GM19238 (cell line): ENCODE measurements around the gene LRP1B.
"Not testable (repeated sequence)": the region's sequence is repeated elsewhere in the genome, so short reads cannot be mapped to it uniquely, and the experiment has no call there.

Experiments
- DNase-seq: peaks from one replicate; pipeline ENCODE4 v3.0.0; 2011; ENCODE audit warnings: low spot score; ENCODE audit not compliant: insufficient read length

Gene LRP1B

DNA sequence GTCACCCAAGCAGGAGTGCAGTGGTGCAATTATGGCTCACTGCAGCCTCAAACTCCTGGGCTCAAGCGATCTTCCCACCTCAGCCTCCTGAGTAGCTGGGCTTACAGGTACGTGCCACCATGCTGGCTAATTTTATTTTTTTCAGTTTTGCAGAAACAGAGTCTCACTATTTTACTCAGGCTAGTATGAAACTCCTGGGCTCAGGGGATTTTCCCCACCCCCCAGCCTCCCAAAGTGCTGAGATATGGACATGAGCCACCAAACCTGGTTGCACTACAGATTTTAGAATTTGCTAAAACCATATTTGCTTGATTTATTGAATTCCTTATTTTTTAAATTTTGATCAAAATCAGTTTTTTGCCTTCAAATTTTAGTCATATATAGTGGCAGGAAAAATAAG lies 1553.4 kb downstream of the LRP1B start:
- DNase-seq = no peak

DNA sequence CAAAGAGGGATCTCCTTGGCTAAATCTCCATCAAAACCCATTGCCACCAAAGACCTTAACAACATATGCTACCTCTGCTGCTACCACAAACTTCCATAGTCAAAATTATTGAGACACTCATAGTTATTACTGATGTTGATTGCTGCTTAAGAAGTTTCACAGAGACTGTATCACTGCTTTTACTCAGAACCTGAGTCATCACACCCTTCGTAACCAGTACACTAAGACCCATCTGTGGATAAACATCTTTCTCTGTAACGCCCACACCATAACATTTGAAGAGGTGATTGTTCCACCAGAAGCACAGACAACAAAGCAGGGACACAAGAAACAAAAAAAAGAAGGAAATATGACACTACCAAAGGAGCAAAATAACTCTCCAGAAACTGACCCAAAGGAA lies 1563.1 kb downstream of the LRP1B start:
- DNase-seq = no peak

DNA sequence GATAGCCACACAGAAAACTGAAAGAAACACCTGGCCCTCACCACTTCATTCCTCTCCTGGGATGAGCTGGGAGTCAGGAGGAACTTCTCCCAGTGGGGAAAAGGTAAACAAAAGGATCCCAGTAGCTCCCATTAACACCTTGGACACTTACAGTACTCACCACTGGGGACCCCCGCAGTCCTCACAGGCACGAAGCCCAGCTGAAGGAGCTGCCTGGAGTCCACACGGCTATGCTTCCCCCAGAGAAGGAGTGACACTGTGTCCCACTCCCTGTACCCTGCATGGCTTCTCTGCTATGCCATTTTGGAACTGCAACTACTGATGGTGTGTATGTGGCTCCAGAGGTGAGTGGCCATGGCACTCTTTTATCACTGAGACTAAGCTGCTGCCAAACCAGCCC lies 1565.1 kb downstream of the LRP1B start:
- no peak for DNase-seq

DNA sequence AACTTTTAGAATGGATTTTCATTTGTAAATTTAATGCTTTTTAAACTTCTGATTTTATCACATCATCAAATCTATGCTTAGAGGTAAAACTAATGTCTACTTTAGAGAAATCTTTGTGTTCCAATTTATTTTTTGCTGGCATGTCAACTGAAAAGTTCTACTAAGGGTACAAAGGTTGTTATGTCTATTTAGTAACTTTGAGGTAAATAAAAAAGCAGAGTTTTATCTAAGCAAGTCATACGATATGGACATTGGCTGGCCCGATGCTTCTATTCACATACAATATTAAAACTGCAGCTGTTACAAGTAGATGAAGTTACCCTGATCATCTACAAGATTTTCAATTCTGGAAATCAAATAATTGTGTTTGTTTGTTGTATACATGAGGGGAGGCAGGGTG lies 1575.1 kb downstream of the LRP1B start:
- DNase-seq = no peak

DNA sequence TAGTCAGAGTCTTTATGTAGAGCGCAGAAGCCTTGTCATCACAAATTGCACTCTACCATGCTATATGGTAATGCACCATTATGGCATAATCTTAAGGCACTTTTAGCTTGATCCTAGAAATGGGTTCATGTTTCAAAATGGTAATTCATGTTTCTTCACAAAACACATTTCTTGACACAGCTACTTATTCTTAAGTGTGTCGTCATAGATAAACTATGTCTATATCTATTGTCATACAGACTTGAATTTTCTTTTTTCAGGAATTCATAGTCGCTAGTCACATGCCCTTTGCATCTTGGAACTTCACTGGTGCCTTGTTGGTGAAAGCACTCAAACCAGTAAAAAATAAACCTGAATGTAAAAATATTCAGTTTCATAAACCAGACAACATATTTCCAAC lies 1578.2 kb downstream of the LRP1B start:
- no peak for DNase-seq

DNA sequence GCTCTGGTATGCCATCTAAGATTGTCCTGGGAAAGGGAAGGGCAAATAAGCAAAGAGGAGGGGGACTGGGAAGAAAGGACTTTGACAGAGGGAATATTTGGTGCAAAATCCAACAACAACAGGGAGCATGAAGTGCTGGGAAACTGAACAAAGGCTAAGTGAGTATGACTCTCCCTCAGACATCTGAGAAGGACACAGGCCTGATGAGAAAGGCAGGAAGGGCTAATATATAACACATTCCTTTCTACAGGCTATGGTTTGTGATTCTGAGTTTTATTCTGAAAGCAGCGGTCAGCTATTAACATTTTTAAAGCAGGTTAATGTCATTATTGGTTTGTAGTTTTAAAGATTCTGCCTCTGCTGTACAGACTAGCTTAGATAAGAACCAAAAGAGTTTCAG lies 1579.5 kb downstream of the LRP1B start:
- no peak for DNase-seq

DNA sequence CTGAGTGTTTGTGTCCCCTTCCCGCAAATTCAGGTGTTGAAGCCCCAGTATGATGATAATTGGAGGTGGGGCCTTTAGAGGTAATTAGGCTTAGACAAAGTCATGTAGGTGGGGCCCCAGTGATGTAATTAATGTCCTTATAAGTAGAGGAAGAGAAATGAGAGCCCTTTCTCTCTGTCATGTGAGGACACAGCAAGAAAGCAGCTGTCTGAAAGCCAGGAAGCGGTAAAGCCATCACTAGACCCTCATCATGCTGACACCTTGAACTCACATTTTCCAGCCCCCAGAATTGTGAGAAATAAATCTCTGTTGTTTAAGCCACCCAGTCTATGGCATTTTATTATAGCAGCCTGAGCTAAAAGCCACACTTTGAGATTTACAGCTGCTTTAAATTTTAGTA lies 1580.0 kb downstream of the LRP1B start:
- DNase-seq = no peak

DNA sequence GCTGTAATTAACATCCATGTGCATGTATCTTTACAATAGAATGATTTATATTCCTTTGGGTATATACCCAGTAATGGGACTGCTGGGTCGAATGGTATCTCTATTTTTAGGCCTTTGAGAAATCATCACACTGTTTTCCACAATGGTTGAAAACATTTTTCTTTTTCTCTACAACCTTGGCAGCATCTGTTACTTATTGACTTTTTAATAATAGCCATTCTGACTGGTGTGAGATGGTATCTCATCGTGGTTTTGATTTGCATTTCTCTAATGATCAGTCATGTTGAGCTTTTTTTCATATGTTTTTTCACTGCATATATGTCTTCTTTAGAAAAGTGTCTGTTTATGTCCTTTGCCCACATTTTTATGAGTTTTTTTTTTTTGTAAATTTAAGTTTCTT lies 1586.0 kb downstream of the LRP1B start:
- DNase-seq = not testable (repeated sequence)

DNA sequence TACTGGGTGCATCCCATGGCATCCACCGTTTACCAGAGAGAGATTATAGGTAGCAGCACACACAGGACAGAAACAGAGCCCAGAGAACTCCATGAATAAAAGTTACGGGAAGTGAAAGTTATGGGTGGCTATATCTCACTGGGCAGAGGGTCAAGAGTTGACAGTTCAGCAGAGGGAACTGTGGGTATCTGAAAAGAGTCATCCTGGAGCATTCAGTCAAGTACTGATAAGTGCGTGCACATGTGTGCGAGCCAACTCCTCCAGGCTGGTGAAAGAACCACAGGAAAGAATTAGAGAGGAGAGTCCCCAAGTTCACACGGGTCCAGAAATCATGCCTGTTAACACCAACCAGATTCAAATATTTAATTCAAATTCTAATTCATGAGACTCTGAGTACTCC lies 1588.2 kb downstream of the LRP1B start:
- no peak for DNase-seq

DNA sequence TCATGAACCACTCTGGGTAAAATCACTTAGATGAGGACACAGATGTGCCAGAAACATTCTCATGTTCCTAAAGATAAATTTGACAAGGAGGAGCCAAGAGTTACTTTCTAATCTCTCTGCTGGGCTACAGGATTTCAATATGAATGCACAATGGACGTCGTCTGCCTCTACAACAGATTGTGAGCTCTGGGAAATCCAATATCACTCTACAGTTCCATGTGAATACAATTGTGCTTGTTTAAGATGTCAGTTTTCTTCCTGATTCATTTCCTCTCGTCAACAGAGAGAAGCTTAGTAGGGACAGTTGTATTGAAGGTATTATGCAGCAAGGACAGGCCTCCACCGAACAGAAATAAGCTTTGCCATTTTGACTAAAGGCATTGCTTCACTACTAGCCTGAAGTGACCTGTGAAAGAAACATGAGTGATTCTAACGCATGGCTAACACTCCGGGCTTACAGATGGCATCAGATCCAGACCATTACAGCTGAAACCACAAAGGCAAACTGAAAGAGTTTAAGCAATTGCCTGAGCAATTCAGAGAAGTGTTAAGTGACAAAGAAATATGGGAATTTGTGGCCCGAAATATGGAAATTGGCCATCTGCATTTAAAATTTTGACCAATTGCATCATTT lies 1591.5 kb downstream of the LRP1B start:
- DNase-seq = no peak

DNA sequence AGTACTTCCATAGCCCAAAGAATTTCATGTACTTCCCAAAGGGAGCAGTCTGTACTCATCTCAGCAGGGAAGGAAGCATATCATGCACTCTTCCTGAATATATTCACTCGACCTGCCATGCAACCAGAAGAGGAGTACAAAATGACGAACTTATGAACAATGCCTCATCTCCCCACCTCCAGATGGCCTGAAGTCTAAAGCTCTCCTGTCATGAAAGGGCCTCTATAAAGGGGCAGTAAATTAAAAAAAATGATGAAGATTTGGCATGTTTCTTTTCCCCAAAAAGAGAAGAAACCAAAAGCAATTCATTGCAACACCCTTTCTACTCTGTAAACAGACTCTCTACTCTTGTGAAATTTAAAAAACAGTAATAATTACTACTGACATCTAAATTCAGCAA lies 1601.1 kb downstream of the LRP1B start:
- no peak for DNase-seq

DNA sequence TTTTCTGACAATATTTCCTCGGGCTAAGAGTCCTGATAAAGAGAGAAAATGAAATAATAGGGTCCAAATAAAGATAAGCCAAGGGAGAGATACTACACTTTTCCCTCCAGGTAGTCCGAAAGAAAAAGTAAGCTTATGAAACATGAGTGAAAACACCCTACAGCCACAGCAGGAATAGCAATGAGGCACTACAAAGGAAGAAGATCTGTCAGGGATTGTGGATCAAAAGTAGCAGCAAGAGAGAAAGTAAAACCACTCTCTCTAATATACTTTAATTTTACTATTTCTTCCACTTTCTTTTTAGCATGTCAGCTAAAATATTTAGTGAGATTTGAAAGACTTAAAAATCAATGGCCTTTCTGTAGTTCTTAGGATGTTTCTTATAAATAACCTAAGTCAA lies 1601.8 kb downstream of the LRP1B start:
- DNase-seq = no peak

DNA sequence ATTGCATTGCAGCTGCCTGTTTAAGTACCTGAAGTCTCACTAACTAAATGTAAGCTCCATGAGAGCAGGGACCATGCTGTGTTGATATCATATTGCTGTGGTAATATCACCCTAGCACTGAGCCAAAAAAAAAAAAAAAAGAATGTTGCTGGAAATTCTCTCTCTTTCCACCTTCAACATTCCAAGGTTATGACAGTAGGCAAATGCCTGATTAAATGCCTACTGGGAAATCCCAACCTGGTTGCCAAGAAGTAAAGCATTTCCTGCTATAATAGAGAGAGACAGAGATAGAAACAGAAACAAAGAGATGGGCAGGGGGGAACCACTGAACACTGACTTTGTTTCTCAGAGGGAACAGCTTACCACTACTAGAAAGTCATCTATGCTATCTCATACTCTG lies 1604.2 kb downstream of the LRP1B start:
- no peak for DNase-seq

DNA sequence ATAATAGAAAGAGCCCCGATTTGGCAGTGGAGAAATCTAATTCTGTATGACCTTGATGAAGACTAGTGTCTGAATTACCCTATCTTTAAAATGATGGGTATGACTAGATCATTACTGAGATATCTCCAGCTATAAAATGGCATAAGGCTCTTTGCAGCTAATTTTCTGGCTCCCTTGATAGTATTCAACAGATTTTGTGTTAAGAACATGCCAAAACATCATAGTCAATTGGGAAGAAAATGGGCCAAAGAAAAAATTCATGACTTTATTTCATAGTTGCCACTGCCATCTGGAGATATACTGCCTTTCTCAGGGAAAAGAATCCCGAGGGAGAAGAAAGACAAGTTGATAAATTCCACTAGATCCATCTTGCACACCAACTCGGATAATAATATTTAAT lies 1618.7 kb downstream of the LRP1B start:
- DNase-seq = no peak

DNA sequence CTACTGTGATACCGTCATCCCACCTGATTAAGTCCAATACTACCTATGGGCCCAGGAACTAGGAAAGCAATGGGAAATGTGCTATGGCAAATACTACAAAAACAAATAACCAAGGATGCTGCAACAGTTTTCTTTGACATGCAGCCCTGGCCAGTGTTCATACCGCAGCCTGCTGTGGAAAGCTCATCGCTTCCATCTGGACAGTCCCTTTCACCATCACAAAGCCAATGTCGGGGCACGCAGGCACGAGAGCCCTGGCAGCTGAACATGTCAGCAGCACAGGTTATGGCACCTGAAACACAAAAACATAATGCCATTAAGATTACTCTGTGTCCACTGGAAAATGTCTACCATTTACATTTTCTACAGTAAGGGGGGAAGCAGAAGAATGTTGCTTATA lies 1621.1 kb downstream of the LRP1B start:
- DNase-seq = no peak

DNA sequence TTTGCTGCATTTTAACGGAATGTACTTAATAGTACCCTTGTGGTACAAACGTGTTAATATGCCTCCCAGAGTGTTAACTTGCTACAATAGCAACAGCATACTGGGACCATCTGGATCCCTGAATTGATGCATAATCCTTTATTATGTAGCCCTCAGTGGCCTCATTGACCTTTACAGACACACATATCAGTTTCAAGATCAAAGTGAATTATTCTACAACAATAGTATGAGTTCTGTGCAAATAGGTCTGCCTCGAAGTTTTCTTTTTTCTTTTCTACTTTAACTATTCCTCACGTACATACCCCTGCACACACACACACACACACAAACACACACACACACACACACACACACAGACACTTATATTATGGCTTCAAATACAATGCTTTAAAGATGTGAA lies 1622.1 kb downstream of the LRP1B start:
- no peak for DNase-seq

DNA sequence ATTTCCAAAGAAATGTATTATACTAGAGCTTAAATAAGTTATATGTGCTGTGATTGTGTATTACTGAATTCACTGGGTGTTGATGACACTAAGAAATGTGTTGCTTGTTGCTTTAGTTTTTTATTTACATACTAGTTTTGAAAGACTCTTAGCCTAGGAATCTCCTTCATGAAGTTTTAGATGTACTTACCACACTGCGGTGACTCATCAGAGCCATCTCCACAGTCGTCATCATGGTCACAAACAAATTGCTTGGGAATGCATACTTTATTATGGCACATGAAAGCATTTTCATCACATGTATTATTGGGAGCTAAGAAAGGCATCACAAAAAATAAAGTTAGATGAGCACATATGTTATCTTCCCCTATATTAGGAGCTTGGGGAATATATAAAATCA lies 1624.2 kb downstream of the LRP1B start:
- DNase-seq = no peak

DNA sequence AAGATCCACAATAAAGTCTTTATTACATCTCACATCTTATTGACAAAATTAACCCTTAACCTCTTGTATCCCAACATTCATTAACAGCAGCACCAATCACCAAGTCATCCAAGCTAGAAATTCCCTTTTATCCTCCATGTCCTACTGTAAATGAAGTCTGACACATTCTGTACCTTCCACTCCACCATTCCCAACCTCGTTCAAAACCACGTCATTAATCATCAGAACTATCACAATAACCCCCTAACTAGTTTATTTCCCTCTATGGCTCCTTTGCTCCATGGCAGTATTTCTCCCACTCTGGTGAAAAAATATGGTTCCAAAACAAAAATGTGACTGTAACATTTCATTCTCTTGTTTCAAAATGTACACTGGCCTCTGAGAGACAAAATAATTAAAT lies 1626.2 kb downstream of the LRP1B start:
- DNase-seq = no peak

DNA sequence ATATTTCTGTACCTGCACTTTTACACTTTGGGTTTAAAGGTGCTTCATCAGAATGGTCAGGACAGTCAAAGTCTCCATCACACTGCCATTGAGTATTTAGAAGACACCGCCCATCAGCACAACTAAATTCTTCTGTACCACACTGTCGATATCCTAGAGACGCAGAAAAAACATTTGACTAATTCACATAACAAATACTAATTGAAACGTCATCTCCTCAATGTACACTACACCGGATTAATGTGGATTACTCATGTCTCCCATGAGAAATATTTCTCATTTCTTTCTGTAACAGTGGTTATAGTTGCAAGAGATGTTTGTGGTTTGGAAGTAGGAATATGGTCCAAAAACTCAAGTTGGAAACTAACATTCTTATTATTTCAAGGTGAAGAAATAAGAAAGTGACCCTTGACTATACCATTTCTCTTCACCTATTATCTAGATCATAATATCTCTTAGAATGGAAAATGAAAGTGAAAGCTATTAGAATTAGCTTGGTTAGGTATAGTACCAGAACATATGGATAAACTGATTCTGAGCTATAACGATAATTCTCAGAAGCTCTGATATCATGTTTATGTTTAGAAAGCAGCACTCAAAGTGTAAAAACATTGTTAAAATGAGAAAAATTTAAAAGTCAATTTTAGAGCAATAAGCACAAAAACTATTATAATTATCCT lies 1627.7 kb downstream of the LRP1B start:
- DNase-seq = no peak

DNA sequence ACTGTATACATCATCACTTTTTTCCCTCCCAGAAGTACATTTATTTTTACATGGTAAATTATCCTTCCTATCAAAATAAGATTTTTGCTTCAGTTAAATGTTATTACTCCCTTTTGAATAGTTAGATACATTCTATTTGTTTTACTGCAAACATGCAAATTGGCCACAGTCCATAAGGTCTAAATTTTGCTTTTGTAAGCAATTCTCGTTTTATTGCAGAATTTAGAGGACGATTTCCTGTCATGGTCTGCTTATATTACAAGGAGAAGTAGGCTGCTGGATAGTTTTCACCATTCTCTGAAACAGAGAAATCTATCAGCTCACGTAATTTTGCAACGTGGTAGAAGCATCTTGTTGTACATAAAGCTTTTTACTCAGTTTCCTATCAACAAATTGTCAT lies 1632.5 kb downstream of the LRP1B start:
- no peak for DNase-seq

DNA sequence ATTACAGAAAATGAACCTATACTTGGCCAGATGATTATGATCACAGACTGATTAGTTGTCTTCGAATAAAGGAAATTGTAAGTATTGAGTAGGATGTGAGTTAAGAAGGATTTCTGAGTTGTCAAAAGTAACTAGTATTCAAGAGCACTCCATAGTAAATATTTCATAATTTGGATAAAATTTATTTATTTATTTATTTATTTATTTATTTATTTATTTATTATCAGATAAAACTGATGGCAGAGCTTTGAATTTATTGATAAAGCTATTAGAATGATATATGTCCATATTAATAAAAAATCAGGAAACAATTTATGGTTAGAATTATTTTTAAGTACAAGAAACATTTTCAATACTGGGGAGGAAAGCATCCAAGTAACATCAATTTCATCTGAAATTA lies 1634.1 kb downstream of the LRP1B start:
- no peak for DNase-seq

DNA sequence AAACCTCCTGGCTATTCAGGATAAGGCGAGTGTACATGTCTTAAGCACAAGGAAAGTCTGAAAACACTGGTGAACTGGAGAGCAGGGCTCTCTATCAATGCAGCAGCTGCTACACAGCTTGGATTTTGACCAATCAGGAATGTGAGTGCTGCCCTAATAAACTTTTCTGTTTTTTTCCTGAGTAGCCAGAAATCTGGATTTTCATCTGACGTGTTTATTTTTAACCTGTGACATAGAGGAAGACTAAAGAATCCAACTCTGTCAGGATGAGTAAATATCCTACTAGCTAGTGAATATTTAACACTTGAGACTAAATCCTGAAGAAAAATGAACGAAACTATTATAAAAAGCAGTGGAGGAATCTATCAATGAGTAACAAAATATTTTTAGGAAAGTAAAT lies 1638.9 kb downstream of the LRP1B start:
- DNase-seq = no peak

DNA sequence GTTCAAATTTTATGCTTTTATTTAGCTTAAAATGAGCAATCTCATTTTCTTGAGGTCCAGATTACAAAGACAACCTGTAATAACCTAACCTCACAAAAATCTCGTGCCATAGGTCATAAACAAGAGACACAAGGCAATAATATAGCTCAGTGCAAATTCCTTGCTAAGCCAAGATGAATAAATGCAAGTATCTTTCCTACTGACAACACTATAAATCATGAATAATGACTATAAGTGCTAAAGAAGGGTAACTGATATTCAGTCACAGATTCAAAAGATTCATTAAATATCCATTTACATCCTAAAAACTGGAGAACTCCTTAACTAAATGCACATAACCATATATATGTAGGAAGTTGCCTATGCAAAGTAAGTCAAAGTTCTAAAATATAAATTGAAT lies 1641.6 kb downstream of the LRP1B start:
- no peak for DNase-seq

DNA sequence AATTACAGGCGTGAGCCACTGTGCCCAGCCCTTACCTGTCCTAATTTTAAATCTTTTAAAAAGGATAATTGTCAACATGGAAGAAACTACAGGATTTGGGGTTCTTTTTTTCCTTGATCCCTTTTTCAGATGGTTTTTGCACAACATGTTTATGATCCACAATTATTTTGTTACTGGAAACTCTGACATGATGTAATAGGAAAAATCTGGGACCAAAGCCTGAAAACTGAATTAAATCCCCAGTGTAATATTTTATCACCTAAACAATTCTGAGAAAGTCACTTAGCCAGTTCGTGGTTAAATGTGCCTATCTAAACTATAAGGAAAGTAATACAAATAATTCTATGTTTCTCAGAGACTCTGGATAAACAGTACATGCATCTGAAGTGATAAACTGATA lies 1649.7 kb downstream of the LRP1B start:
- no peak for DNase-seq
